Temporal lobe (tissue), 2 donors: Measurements from ENCODE around the gene GAA. TPM values are rescaled to one million over a fixed set of nuclear protein-coding genes. Genes with fewer than 3 reads are reported as not detected.

Source experiments
- small RNA-seq: library from RNA; depleted of rRNA; stranded (forward); fragments of <200 nt; gene quantifications from one replicate; pipeline ENCODE3, GENCODE V24; 2014; ENCODE audit warnings: low replicate concordance
- total RNA-seq: library from RNA; depleted of rRNA; stranded (reverse); fragments of >200 nt; gene quantifications from one replicate; pipeline ENCODE4 v1.2.3, GENCODE V29; 2014

The GAA gene
- total RNA-seq, 1 donor from 2014 or later = 6.4 TPM

Small RNA genes lying within 50 kb of the gene (small RNA-seq; reads per million reads assigned to genes)
- not detected for gene AC087741.2
- not detected for gene MIR1268B

Other genes with a start within 250 kb of the GAA start
- gene TBC1D16, start 65.7 kb upstream of the GAA start, total RNA-seq = 20.9 TPM
- gene CCDC40, start 64.9 kb upstream of the GAA start, total RNA-seq = 3.9 TPM
- gene EIF4A3, start 45.5 kb downstream of the GAA start, total RNA-seq = 55.6 TPM
- 0.74 TPM for gene CARD14, start 68.4 kb downstream of the GAA start, total RNA-seq
- gene SGSH, start 118.8 kb downstream of the GAA start, total RNA-seq = 5.7 TPM
- gene SLC26A11, start 118.8 kb downstream of the GAA start, total RNA-seq = 10.6 TPM
- gene RNF213, start 159.3 kb downstream of the GAA start, total RNA-seq = 16.0 TPM